Measurements from ENCODE around the gene NHERF2.

DNA sequence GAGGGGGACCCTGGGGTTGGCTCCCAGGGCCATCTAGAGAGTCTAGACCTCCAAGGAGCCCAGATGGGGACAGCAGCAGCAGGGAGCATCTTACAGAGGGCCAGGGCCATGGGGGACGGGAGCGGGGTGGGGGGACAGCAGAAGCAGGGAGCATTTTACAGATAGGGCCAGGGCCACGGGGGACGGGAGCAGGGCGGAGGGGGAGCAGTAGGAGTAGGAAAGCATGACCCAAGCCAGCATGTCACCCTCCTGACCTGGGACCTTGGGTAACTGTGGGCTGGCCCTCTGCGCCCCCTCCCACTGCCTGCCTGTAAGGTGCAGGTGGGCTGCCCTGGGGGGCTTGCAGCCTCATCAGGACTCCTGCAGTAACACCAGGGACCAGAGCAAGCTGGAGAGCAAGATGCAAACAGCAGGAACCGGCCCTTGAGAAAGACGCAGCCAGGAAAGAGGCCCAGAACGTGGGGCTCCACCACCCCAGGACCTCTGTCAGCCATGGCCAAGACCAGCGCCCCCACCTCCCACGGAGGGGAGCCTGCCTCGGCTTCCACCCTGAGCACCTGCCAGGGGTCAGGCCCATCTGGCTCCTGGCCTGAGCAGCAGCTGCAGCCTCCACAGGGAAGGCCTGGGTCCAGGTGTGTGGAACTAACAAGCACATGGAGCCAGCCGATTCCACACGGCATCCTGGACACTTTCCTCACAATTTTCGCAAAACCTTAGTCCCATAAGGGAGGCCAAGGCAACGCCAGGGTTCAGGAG, 19.4 kb upstream of the NHERF2 start:
- TF ChIP-seq CTCF (IDR thresholded peaks at IDR 0.05; ENCODE audit: low read length) (no peak), EZH2 (optimal IDR thresholded peaks at IDR 0.05; ENCODE audit: low read depth, low read length) (no peak)
